Upper lobe of left lung (tissue), 6 donors: ENCODE measurements around the gene HLA-DQB2. TPM values are rescaled to one million over a fixed set of nuclear protein-coding genes. Genes with fewer than 3 reads are reported as not detected.
"Not testable (repeated sequence)": the region's sequence is repeated elsewhere in the genome, so short reads cannot be mapped to it uniquely, and the experiment has no call there.

Source experiments
- ATAC-seq, 2 donors: fragments of 200-7000 bp; cut with Tn5 transposase; one replicate each; pipeline ENCODE4 v1.9.1; 2022; ENCODE audit warnings: mild to moderate bottlenecking in 2 of 2, moderate library complexity in 2 of 2; ENCODE audit not compliant: low FRiP score in 2 of 2
- DNase-seq, 2 donors: peaks; one replicate each; pipeline ENCODE4 v3.0.0-alpha.2; 2019 to 2020
- H3K27ac ChIP-seq, 4 donors: fragments of 200-600 bp; sonication (generic); one replicate each; pipeline ENCODE4 v1.5.1; 2016 to 2019
- H3K27me3 ChIP-seq, 4 donors: fragments of 200-600 bp; sonication (generic); one replicate each; pipeline ENCODE4 v1.5.1; 2017 to 2019
- H3K36me3 ChIP-seq, 4 donors: fragments of 200-600 bp; sonication (generic); one replicate each; pipeline ENCODE4 v1.5.1; 2016 to 2019
- H3K4me1 ChIP-seq, 4 donors: fragments of 200-600 bp; sonication (generic); one replicate each; pipeline ENCODE4 v1.5.1; 2018 to 2019
- H3K4me3 ChIP-seq, 4 donors: fragments of 200-600 bp; sonication (generic); one replicate each; pipeline ENCODE4 v1.5.1; 2017 to 2019; ENCODE audit warnings: mild to moderate bottlenecking in 2 of 4, moderate library complexity in 1 of 4
- H3K9me3 ChIP-seq, 4 donors: fragments of 200-600 bp; sonication (generic); one replicate each; pipeline ENCODE4 v1.5.1; 2018 to 2019
- CTCF ChIP-seq, 6 experiments: fragments of 450-650 bp in 4 of 6; fragments of 200-600 bp in 2 of 6; sonication (generic) in 2 of 6; IDR thresholded peaks; one replicate each; pipeline ENCODE4 v1.5.1; 2016 to 2019; ENCODE audit warnings: antibody characterized with exemption in 6 of 6
- EP300 ChIP-seq, 4 donors: sonication (generic); formaldehyde crosslinking; IDR thresholded peaks; one replicate each; pipeline ENCODE4 v1.5.1; 2017; ENCODE audit warnings: antibody characterized with exemption in 4 of 4, control low read depth in 2 of 4
- POLR2A ChIP-seq, 4 donors: fragments of 450-650 bp; IDR thresholded peaks; one replicate each; pipeline ENCODE4 v1.5.1; 2016 to 2017; ENCODE audit warnings: antibody characterized with exemption in 4 of 4, mild to moderate bottlenecking in 2 of 4
- POLR2AphosphoS5 ChIP-seq, 2 donors: sonication (generic); formaldehyde crosslinking; IDR thresholded peaks; one replicate each; pipeline ENCODE4 v1.5.1; 2017; ENCODE audit warnings: antibody characterized with exemption in 2 of 2
- WGBS, 2 donors: methylation state at CpG; one replicate each; pipeline ENCODE4 v1.1.5; 2017 to 2018; 5-methylcytosine and 5-hydroxymethylcytosine counted together
- total RNA-seq, 6 donors: library from RNA; depleted of rRNA in 4 of 6; stranded (reverse); fragments of >200 nt in 4 of 6; gene quantifications; one replicate each; pipeline versions ENCODE4 v1.1.0 to v1.2.1, GENCODE V29; 2016 to 2021
- donor health status: DM: no; HTN: no; CAD: no; lungs with moderate emphysema.
- donor health status: DM: no; HTN: yes; CAD: no; lungs with severe emphysema.

Gene HLA-DQB2
- total RNA-seq, 6 donors from 2014 or later: 1.6 to 86.9 (median 16.5) TPM; not detected in 1

DNA sequence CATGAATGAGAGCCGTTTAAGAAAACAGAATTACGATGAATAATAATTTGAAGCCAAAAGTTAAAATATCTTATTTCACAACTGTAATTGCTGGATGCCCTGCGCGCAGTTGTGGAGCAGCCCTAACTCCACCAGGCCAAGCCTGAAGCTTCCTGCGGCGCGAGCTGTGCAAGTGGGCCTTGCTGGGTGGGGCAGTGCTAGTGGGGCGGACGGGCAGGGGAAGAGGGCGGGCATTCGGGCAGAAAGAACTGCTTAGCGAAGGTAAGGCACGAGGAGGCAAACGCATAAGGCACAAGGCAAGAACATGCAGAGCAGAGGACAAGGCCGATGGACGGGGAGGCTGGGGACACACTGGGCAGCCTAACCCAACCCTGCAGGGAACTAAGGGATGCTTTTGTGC is 2.3 kb downstream of the HLA-DQB2 start:
- Histone ChIP-seq H3K27ac (no peak overlapping the region), H3K4me3 (no peak overlapping the region), H3K9me3 (no peaks in the 10 kb centered on the region), H3K27me3 (no peaks in the 10 kb centered on the region), H3K36me3 (no peaks in the 10 kb centered on the region), H3K4me1 (peaks cover 0 to 6% (median 2%) of the 10 kb centered on the region in 4 donors)
- DNase-seq (no peak), ATAC-seq (peak in 1 of 2 donors; percentile 32)
- TF ChIP-seq EP300 (IDR thresholded peaks at IDR 0.05) (no peak), POLR2A (IDR thresholded peaks at IDR 0.05) (no peak), CTCF (IDR thresholded peaks at IDR 0.05) (no peak)
- 82 to 83% methylated on average over 16 of the region's 16 CpGs for WGBS, 2 donors

- 82 to 100% methylated on average over 1 of the region's 1 CpG for WGBS, 2 donors
- no peak for DNase-seq
- no peak overlapping the region for H3K27ac ChIP-seq
- TF ChIP-seq POLR2A (IDR thresholded peaks at IDR 0.05) (no peak), POLR2AphosphoS5 (IDR thresholded peaks at IDR 0.05) (no peak)
- ATAC-seq: no peak
- peaks cover 0 to 6% (median 2%) of the 10 kb centered on the region in 4 donors for H3K4me1 ChIP-seq
- no peak overlapping the region for H3K4me3 ChIP-seq
- H3K27me3 ChIP-seq: no peaks in the 10 kb centered on the region
- H3K9me3 ChIP-seq: no peaks in the 10 kb centered on the region
- H3K36me3 ChIP-seq: no peaks in the 10 kb centered on the region
Observed at GRCh38 chr6:32759669-32760068, 3.7 kb downstream of the HLA-DQB2 start.

DNA sequence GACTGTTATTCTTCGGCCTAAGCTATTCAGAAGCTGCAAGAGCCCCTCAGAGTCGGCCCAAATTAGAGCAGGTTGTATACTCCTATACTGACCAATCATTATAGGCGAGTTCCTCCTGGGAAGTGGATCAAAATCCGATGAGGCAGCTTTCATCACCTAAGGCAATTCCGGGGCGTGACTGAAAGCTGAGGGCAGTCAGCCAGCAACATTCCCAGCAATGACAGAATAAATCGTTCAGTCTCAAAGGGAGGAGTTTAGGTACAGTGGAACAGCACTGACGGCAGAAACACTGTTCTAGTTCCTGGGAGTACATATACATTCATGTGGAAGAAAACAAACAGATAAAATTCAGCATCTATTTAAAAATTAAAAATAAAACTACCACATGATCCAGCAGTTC is 10.8 kb downstream of the HLA-DQB2 start:
- TF ChIP-seq EP300 (IDR thresholded peaks at IDR 0.05) (no peak), CTCF (IDR thresholded peaks at IDR 0.05) (no peak), POLR2AphosphoS5 (IDR thresholded peaks at IDR 0.05) (no peak), POLR2A (IDR thresholded peaks at IDR 0.05) (no peak)
- no peaks in the 10 kb centered on the region for H3K27me3 ChIP-seq
- no peaks in the 10 kb centered on the region for H3K36me3 ChIP-seq
- WGBS, 2 donors: 41 to 53% methylated on average over 8 of the region's 8 CpGs
- peak in 1 of 2 donors; percentile 48 for DNase-seq
- no peak overlapping the region for H3K27ac ChIP-seq
- H3K4me3 ChIP-seq: no peak overlapping the region
- ATAC-seq: no peak
- no peaks in the 10 kb centered on the region for H3K4me1 ChIP-seq
- no peaks in the 10 kb centered on the region for H3K9me3 ChIP-seq

DNA sequence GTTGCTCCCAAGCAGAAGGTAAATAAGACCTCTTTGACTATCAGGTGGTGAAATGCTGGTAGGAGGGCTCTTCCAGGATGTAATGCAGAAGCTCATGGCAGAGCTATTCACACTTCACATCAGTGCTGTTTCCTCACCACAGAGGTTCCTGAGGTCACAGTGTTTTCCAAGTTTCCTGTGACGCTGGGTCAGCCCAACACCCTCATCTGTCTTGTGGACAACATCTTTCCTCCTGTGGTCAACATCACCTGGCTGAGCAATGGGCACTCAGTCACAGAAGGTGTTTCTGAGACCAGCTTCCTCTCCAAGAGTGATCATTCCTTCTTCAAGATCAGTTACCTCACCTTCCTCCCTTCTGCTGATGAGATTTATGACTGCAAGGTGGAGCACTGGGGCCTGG is 17.7 kb downstream of the HLA-DQB2 start:
- 46 to 67% methylated on average over 1 of the region's 1 CpG for WGBS, 2 donors
- not testable (repeated sequence) for H3K9me3 ChIP-seq, H3K27ac ChIP-seq, H3K36me3 ChIP-seq, DNase-seq, H3K4me3 ChIP-seq, H3K27me3 ChIP-seq, ATAC-seq, H3K4me1 ChIP-seq

DNA sequence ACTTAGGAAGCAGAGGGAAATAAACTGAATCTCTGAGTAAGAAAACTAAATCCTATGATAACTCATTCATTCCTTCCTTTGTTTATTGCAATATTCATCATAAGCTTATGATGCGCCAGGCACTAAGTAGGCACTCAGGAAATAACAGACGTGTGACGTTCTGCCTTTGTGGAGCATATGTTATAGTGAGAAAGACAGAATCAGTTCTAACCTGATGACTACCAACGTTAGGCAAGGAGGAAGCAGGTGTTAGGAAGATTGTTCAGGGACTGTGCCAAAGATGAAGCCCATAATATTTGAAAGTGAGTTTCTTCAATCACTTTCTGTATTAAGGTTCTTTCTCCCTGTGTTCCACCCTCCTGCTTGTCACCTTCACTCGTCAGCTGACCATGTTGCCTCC is 18.6 kb downstream of the HLA-DQB2 start:
- H3K4me1 ChIP-seq: no peaks in the 10 kb centered on the region
- no peaks in the 10 kb centered on the region for H3K27me3 ChIP-seq
- 35 to 41% methylated on average over 5 of the region's 5 CpGs for WGBS, 2 donors
- H3K9me3 ChIP-seq: no peaks in the 10 kb centered on the region
- no peak for TF ChIP-seq POLR2AphosphoS5 (IDR thresholded peaks at IDR 0.05)
- TF ChIP-seq EP300 (IDR thresholded peaks at IDR 0.05): no peak
- no peak for TF ChIP-seq CTCF (IDR thresholded peaks at IDR 0.05)
- TF ChIP-seq POLR2A (IDR thresholded peaks at IDR 0.05): no peak
- no peak overlapping the region for H3K27ac ChIP-seq
- H3K36me3 ChIP-seq: no peaks in the 10 kb centered on the region
- no peak overlapping the region for H3K4me3 ChIP-seq
- DNase-seq (no peak), ATAC-seq (no peak)

- DNase-seq (no peak), ATAC-seq (no peak)
- WGBS, 2 donors: 81 to 85% methylated on average over 3 of the region's 3 CpGs
- no peaks in the 10 kb centered on the region for H3K4me1 ChIP-seq
- no peak overlapping the region for H3K27ac ChIP-seq
- TF ChIP-seq POLR2AphosphoS5 (IDR thresholded peaks at IDR 0.05) (no peak), POLR2A (IDR thresholded peaks at IDR 0.05) (no peak), CTCF (IDR thresholded peaks at IDR 0.05) (no peak), EP300 (IDR thresholded peaks at IDR 0.05) (no peak)
- no peaks in the 10 kb centered on the region for H3K27me3 ChIP-seq
- H3K36me3 ChIP-seq: no peaks in the 10 kb centered on the region
- no peaks in the 10 kb centered on the region for H3K9me3 ChIP-seq
- no peak overlapping the region for H3K4me3 ChIP-seq
Observed at GRCh38 chr6:32742374-32742773, 21.0 kb downstream of the HLA-DQB2 start.
